Measurements from ENCODE around the gene CACNG4.

DNA sequence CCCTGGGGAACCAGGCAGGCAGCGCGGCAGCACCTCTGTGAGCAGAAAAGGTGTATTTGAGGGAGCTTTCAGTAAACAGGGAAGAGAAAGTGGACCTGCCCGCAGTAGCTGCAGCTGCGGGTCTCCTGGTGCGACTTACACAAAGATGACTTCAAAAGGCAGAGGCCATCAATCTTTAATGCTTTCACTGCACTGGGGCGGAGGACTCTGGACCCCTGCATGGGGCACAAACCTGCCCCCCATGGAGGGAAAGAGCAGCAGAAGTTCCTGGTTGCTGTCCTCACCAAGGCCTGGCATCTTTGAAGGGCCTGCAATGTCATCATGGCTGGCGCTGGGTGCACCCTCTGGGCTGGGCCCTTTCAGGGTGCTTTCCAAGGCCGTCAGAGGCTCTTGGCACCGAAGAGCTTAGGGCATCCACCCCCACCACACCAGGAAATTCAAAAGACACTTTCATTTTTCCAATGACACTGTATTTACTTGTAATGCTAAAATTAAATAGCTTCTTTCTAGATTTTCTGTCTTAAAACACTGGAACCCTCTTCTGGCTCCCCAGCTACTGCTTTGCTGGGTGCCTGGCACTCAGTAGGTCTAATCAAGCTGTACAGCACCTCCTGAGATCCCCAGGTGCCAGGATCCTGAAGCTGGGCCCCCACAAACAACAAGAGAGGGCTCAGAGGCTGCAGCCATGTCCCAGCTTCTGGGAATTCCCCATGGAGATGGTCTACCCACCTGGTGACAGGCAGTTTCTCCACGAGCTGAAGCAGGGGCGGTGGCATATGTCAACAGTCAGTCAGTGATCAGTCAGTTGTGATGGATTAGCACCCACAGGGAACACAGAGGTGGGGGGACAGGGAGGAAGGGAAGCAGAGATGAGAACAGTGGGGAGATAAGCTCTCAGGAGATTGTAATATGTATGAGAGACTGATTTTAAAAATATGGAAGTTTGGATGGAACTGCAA, 77.7 kb downstream of the CACNG4 start:
- TF ChIP-seq, protein P1, sequence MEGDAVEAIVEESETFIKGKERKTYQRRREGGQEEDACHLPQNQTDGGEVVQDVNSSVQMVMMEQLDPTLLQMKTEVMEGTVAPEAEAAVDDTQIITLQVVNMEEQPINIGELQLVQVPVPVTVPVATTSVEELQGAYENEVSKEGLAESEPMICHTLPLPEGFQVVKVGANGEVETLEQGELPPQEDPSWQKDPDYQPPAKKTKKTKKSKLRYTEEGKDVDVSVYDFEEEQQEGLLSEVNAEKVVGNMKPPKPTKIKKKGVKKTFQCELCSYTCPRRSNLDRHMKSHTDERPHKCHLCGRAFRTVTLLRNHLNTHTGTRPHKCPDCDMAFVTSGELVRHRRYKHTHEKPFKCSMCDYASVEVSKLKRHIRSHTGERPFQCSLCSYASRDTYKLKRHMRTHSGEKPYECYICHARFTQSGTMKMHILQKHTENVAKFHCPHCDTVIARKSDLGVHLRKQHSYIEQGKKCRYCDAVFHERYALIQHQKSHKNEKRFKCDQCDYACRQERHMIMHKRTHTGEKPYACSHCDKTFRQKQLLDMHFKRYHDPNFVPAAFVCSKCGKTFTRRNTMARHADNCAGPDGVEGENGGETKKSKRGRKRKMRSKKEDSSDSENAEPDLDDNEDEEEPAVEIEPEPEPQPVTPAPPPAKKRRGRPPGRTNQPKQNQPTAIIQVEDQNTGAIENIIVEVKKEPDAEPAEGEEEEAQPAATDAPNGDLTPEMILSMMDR (IDR thresholded peaks at IDR 0.05), result no peak
- TF ChIP-seq POLR2AphosphoS5 (IDR thresholded peaks at IDR 0.05), result no peak
